Trophoblast cell (in vitro differentiated cells and primary cell): ENCODE measurements around the gene F11R.

ENCODE experiments used
- DNase-seq, 2 donors: peaks; one replicate each; pipeline ENCODE4 v3.0.0-alpha.2; 2016
- H2AFZ ChIP-seq: 2 replicates; pipeline ENCODE4 v1.6.1; 2013; ENCODE audit warnings: low read length, moderate library complexity, mild to moderate bottlenecking; ENCODE audit not compliant: insufficient read depth, poor library complexity
- H2AK5ac ChIP-seq: 2 replicates; pipeline ENCODE4 v1.6.1; 2013; ENCODE audit warnings: mild to moderate bottlenecking, low read length
- H2BK120ac ChIP-seq: 2 replicates; pipeline ENCODE4 v1.6.1; 2013; ENCODE audit warnings: low read length, mild to moderate bottlenecking, moderate library complexity; ENCODE audit not compliant: insufficient read depth, poor library complexity
- H2BK12ac ChIP-seq: 2 replicates; pipeline ENCODE4 v1.6.1; 2013; ENCODE audit warnings: mild to moderate bottlenecking, low read length, moderate library complexity
- H2BK5ac ChIP-seq: 2 replicates; pipeline ENCODE4 v1.6.1; 2013; ENCODE audit warnings: low read length, low read depth, moderate library complexity, mild to moderate bottlenecking; ENCODE audit not compliant: poor library complexity
- H3K14ac ChIP-seq: 2 replicates; pipeline ENCODE4 v1.6.1; 2013; ENCODE audit warnings: mild to moderate bottlenecking, low read length
- H3K18ac ChIP-seq: 2 replicates; pipeline ENCODE4 v1.6.1; 2013; ENCODE audit warnings: mild to moderate bottlenecking, low read length
- H3K23ac ChIP-seq: 2 replicates; pipeline ENCODE4 v1.6.1; 2013; ENCODE audit warnings: low read length
- H3K27ac ChIP-seq: 2 replicates; pipeline ENCODE4 v1.5.1; 2013; ENCODE audit warnings: low read depth, mild to moderate bottlenecking, inconsistent platforms, low read length, moderate library complexity
- H3K27me3 ChIP-seq: 2 replicates; pipeline ENCODE4 v1.6.1; 2013; ENCODE audit warnings: inconsistent platforms, mild to moderate bottlenecking, low read length, moderate library complexity; ENCODE audit not compliant: insufficient read depth
- H3K36me3 ChIP-seq, 2 experiments: 1 replicate in 1 of 2; 2 replicates in 1 of 2; pipeline ENCODE4 v1.6.1; 2013; ENCODE audit warnings: low read length in 2 of 2, mild to moderate bottlenecking in 2 of 2, moderate library complexity in 1 of 2; ENCODE audit not compliant: insufficient read depth in 2 of 2, control insufficient read depth in 1 of 2
- H3K4ac ChIP-seq: 2 replicates; pipeline ENCODE4 v1.6.1; 2013; ENCODE audit warnings: low read depth, mild to moderate bottlenecking, low read length, moderate library complexity
- H3K4me1 ChIP-seq, 2 experiments: 1 replicate in 1 of 2; 2 replicates in 1 of 2; pipeline ENCODE4 v1.6.1; 2013; ENCODE audit warnings: low read length in 2 of 2, mild to moderate bottlenecking in 2 of 2, moderate library complexity in 1 of 2; ENCODE audit not compliant: insufficient read depth in 2 of 2, control insufficient read depth in 1 of 2
- H3K4me2 ChIP-seq: 2 replicates; pipeline ENCODE4 v1.6.1; 2013; ENCODE audit warnings: inconsistent platforms, mild to moderate bottlenecking, low read length, moderate library complexity
- H3K4me3 ChIP-seq: 2 replicates; pipeline ENCODE4 v1.5.1; 2013; ENCODE audit warnings: mild to moderate bottlenecking, low read depth, low read length, inconsistent platforms
- H3K79me1 ChIP-seq: one replicate; pipeline ENCODE4 v1.6.1; 2013; ENCODE audit warnings: low read length
- H3K79me2 ChIP-seq: 2 replicates; pipeline ENCODE4 v1.6.1; 2013; ENCODE audit warnings: low read length, mild to moderate bottlenecking; ENCODE audit not compliant: control insufficient read depth, insufficient read depth, poor library complexity
- H3K9ac ChIP-seq: 2 replicates; pipeline ENCODE4 v1.6.1; 2013; ENCODE audit warnings: mild to moderate bottlenecking, low read length
- H3K9me3 ChIP-seq: 2 replicates; pipeline ENCODE4 v1.6.1; 2013; ENCODE audit warnings: low read depth, mild to moderate bottlenecking, control low read depth, inconsistent platforms, low read length; ENCODE audit not compliant: insufficient read depth
- H4K12ac ChIP-seq: 2 replicates; pipeline ENCODE4 v1.6.1; 2013; ENCODE audit warnings: low read depth, mild to moderate bottlenecking, low read length, moderate library complexity
- H4K8ac ChIP-seq: 2 replicates; pipeline ENCODE4 v1.6.1; 2013; ENCODE audit warnings: low read depth, mild to moderate bottlenecking, low read length, moderate library complexity
- H4K91ac ChIP-seq: one replicate; pipeline ENCODE4 v1.6.1; 2013; ENCODE audit warnings: low read depth, mild to moderate bottlenecking, low read length, moderate library complexity
- WGBS: extraction: QIAGEN DNeasy Blood & Tissue Kit; methylation state at CpG from one replicate; pipeline ENCODE4 v1.1.7; 2013; ENCODE audit warnings: missing lambda C conversion rate; ENCODE audit not compliant: insufficient read length, insufficient coverage; ENCODE audit errors: extremely low coverage; 5-methylcytosine and 5-hydroxymethylcytosine counted together

Gene F11R

DNA sequence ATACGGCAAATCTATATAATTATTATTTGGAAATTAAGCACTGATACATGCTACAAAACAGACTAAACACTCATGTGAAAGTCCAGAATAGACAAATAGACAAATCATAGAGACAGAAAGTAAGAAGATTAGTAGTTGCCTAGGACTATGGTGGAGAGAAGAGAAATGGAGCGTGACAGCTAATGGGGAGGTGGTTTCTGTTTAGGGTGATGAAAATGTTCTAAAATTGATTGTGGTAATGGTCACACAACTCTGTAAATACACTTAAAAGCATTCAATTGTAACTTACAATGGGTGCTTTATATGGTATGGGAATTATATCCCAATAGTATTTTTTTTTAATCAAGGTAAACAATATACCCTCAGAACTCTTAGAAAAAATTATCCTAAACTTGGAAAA is 45.9 kb downstream of the F11R start:
- no peak for DNase-seq
- Histone ChIP-seq H3K27ac (no peak overlapping the region), H3K79me2 (no peaks in the 10 kb centered on the region), H2BK120ac (no peak overlapping the region), H4K91ac (no peak overlapping the region), H4K8ac (no peak overlapping the region), H2AK5ac (no peak overlapping the region), H2AFZ (no peak overlapping the region), H4K12ac (no peak overlapping the region), H2BK12ac (no peak overlapping the region), H3K23ac (no peak overlapping the region), H3K9ac (no peak overlapping the region), H3K79me1 (no peaks in the 10 kb centered on the region), H3K27me3 (no peaks in the 10 kb centered on the region), H2BK5ac (no peak overlapping the region), H3K4ac (no peak overlapping the region), H3K4me2 (no peak overlapping the region), H3K36me3 (no peaks in the 10 kb centered on the region), H3K9me3 (no peaks in the 10 kb centered on the region), H3K18ac (no peak overlapping the region), H3K4me1 (no peaks in the 10 kb centered on the region), H3K14ac (no peak overlapping the region), H3K4me3 (no peak overlapping the region)
- no CpG with 5 or more reads among the region's 2 CpGs for WGBS

- H2AK5ac ChIP-seq = no peak overlapping the region
- H3K18ac ChIP-seq = no peak overlapping the region
- H4K91ac ChIP-seq = no peak overlapping the region
- H3K23ac ChIP-seq = no peak overlapping the region
- H3K79me1 ChIP-seq = no peaks in the 10 kb centered on the region
- no peaks in the 10 kb centered on the region for H3K36me3 ChIP-seq
- H3K27ac ChIP-seq = no peak overlapping the region
- H3K4me1 ChIP-seq = no peaks in the 10 kb centered on the region
- H2BK5ac ChIP-seq = no peak overlapping the region
- H3K9me3 ChIP-seq = no peaks in the 10 kb centered on the region
- no peak overlapping the region for H4K12ac ChIP-seq
- H3K4me3 ChIP-seq = no peak overlapping the region
- H2AFZ ChIP-seq = no peak overlapping the region
- peak in 1 of 2 donors; percentile 42 for DNase-seq
- H3K27me3 ChIP-seq = no peaks in the 10 kb centered on the region
- H3K14ac ChIP-seq = no peak overlapping the region
- no peak overlapping the region for H2BK120ac ChIP-seq
- H2BK12ac ChIP-seq = no peak overlapping the region
- H3K9ac ChIP-seq = no peak overlapping the region
- H3K79me2 ChIP-seq = no peaks in the 10 kb centered on the region
- H4K8ac ChIP-seq = no peak overlapping the region
- H3K4ac ChIP-seq = no peak overlapping the region
- H3K4me2 ChIP-seq = no peak overlapping the region
- WGBS = no CpG with 5 or more reads among the region's 4 CpGs
Observed at GRCh38 chr1:160973491-160973890, 47.5 kb downstream of the F11R start.

DNA sequence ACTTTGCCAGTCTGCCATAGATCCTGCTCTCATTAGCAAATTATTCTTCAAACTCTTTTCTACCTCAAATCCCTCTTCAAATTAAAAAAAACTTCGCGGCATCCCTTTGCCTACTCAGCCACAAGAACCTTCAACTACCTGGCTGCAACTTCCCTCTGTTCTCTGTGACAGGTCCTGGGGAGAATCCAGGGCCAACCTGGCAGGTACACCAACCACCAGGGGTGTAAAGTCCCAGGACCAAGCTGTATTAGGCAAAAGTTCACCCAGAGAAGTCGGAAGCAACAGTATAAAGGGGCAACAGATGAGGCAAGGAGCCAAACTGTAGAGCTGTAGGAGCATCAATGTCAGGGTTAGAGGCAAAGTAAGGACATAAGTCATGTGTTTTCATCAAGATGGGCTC is 48.0 kb downstream of the F11R start:
- no peak overlapping the region for H2AFZ ChIP-seq
- H3K9me3 ChIP-seq = no peaks in the 10 kb centered on the region
- no peak overlapping the region for H4K12ac ChIP-seq
- no peaks in the 10 kb centered on the region for H3K4me1 ChIP-seq
- H3K27me3 ChIP-seq = no peaks in the 10 kb centered on the region
- H2BK120ac ChIP-seq = no peak overlapping the region
- no peak overlapping the region for H3K23ac ChIP-seq
- no peak overlapping the region for H3K27ac ChIP-seq
- H3K79me2 ChIP-seq = no peaks in the 10 kb centered on the region
- no peak overlapping the region for H2BK5ac ChIP-seq
- no peak overlapping the region for H4K91ac ChIP-seq
- no peak overlapping the region for H3K9ac ChIP-seq
- H3K4me2 ChIP-seq = no peak overlapping the region
- no peaks in the 10 kb centered on the region for H3K79me1 ChIP-seq
- no peak for DNase-seq
- H3K36me3 ChIP-seq = no peaks in the 10 kb centered on the region
- WGBS = 100% methylated on average over 2 of the region's 3 CpGs
- H3K18ac ChIP-seq = no peak overlapping the region
- no peak overlapping the region for H3K4ac ChIP-seq
- H2AK5ac ChIP-seq = no peak overlapping the region
- no peak overlapping the region for H4K8ac ChIP-seq
- no peak overlapping the region for H2BK12ac ChIP-seq
- no peak overlapping the region for H3K4me3 ChIP-seq
- H3K14ac ChIP-seq = no peak overlapping the region

DNA sequence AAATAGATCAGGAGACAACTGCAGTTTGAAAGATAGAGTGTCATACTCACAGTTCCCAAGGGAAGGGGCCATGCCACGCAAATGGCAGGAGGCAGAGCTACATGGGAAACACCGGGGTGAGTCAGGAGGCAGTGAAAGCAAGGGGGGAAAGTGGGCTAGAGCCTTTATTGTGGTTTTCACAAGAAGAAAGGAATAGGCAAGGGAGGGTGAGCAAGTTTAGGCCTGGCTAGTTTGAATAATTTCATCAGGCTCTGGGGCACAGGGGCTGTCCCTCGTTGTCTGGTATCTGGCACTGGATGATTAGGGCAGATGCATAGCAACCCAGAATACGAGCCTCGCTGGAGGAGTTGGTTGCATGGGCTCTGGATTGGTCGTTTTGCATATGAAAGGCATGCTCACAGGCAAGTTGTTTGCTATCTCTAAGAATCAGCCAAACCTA is 49.3 kb downstream of the F11R start:
- no CpG with 5 or more reads among the region's 6 CpGs for WGBS

More for the DNA sequence above, 49.3 kb downstream of the F11R start:
- Histone ChIP-seq H3K27me3 (no peaks in the 10 kb centered on the region), H4K12ac (no peak overlapping the region), H3K4ac (no peak overlapping the region), H4K8ac (no peak overlapping the region), H2BK120ac (no peak overlapping the region), H4K91ac (no peak overlapping the region), H3K4me2 (no peak overlapping the region), H2BK12ac (no peak overlapping the region), H3K18ac (no peak overlapping the region), H2AFZ (no peak overlapping the region), H3K36me3 (no peaks in the 10 kb centered on the region), H3K4me3 (no peak overlapping the region), H3K23ac (no peak overlapping the region), H2BK5ac (no peak overlapping the region), H3K4me1 (no peaks in the 10 kb centered on the region), H2AK5ac (no peak overlapping the region), H3K79me1 (no peaks in the 10 kb centered on the region), H3K79me2 (no peaks in the 10 kb centered on the region), H3K9ac (no peak overlapping the region), H3K9me3 (no peaks in the 10 kb centered on the region), H3K27ac (no peak overlapping the region), H3K14ac (no peak overlapping the region)
- DNase-seq = no peak
